ENCODE data around the gene GPSM1.

The GPSM1 gene

GRCh38 chr9:136338511-136338910 lies 11.2 kb downstream of the GPSM1 start:
- Histone ChIP-seq H3K27me3 (ENCODE audit: control insufficient read depth in 1 of 2, insufficient read depth in 2 of 2, low read length in 2 of 2) (no peaks in the 10 kb centered on the region), H3K36me3 (ENCODE audit: insufficient read depth, low read length) (no peaks in the 10 kb centered on the region)

GRCh38 chr9:136339173-136339957 lies 12.0 kb downstream of the GPSM1 start:
- H3K27ac ChIP-seq (ENCODE audit: low read depth, low read length) = no peak overlapping the region
- no peaks in the 10 kb centered on the region for H3K9me3 ChIP-seq (ENCODE audit: low read length)
- H3K9ac ChIP-seq (ENCODE audit: low read length) = no peak overlapping the region
- no peak overlapping the region for H3K4me3 ChIP-seq (ENCODE audit: low read depth in 1 of 2, low read length in 2 of 2)
- H3K36me3 ChIP-seq (ENCODE audit: insufficient read depth, low read length) = no peaks in the 10 kb centered on the region
- peaks cover 12% of the 10 kb centered on the region for H3K4me1 ChIP-seq (ENCODE audit: insufficient read depth, low read length)
- no peaks in the 10 kb centered on the region for H3K27me3 ChIP-seq (ENCODE audit: control insufficient read depth in 1 of 2, insufficient read depth in 2 of 2, low read length in 2 of 2)

More at GRCh38 chr9:136338511-136338910, 11.2 kb downstream of the GPSM1 start:
- no peaks in the 10 kb centered on the region for H3K9me3 ChIP-seq (ENCODE audit: low read length)
- H3K4me3 ChIP-seq (ENCODE audit: low read depth in 1 of 2, low read length in 2 of 2) = no peak overlapping the region
- no peak overlapping the region for H3K9ac ChIP-seq (ENCODE audit: low read length)
- no peak overlapping the region for H3K27ac ChIP-seq (ENCODE audit: low read depth, low read length)
- H3K4me1 ChIP-seq (ENCODE audit: insufficient read depth, low read length) = peaks cover 12% of the 10 kb centered on the region

- H3K27ac ChIP-seq (ENCODE audit: low read depth, low read length) = no peak overlapping the region
- no peak overlapping the region for H3K4me3 ChIP-seq (ENCODE audit: low read depth in 1 of 2, low read length in 2 of 2)
- no peaks in the 10 kb centered on the region for H3K27me3 ChIP-seq (ENCODE audit: control insufficient read depth in 1 of 2, insufficient read depth in 2 of 2, low read length in 2 of 2)
- H3K36me3 ChIP-seq (ENCODE audit: insufficient read depth, low read length) = no peaks in the 10 kb centered on the region
- H3K4me1 ChIP-seq (ENCODE audit: insufficient read depth, low read length) = peaks cover 12% of the 10 kb centered on the region
- no peaks in the 10 kb centered on the region for H3K9me3 ChIP-seq (ENCODE audit: low read length)
- H3K9ac ChIP-seq (ENCODE audit: low read length) = no peak overlapping the region
Observed at GRCh38 chr9:136339958-136340310, 12.6 kb downstream of the GPSM1 start.

GRCh38 chr9:136340356-136341041 lies 13.2 kb downstream of the GPSM1 start:
- Histone ChIP-seq H3K36me3 (ENCODE audit: insufficient read depth, low read length) (no peaks in the 10 kb centered on the region), H3K9ac (ENCODE audit: low read length) (no peak overlapping the region), H3K4me3 (ENCODE audit: low read depth in 1 of 2, low read length in 2 of 2) (no peak overlapping the region), H3K27ac (ENCODE audit: low read depth, low read length) (no peak overlapping the region), H3K9me3 (ENCODE audit: low read length) (no peaks in the 10 kb centered on the region), H3K4me1 (ENCODE audit: insufficient read depth, low read length) (peaks cover 12% of the 10 kb centered on the region), H3K27me3 (ENCODE audit: control insufficient read depth in 1 of 2, insufficient read depth in 2 of 2, low read length in 2 of 2) (no peaks in the 10 kb centered on the region)

GRCh38 chr9:136341042-136341655 lies 13.8 kb downstream of the GPSM1 start:
- Histone ChIP-seq H3K4me1 (ENCODE audit: insufficient read depth, low read length) (peaks cover 12% of the 10 kb centered on the region), H3K9ac (ENCODE audit: low read length) (no peak overlapping the region), H3K9me3 (ENCODE audit: low read length) (no peaks in the 10 kb centered on the region), H3K36me3 (ENCODE audit: insufficient read depth, low read length) (no peaks in the 10 kb centered on the region), H3K4me3 (ENCODE audit: low read depth in 1 of 2, low read length in 2 of 2) (no peak overlapping the region), H3K27me3 (ENCODE audit: control insufficient read depth in 1 of 2, insufficient read depth in 2 of 2, low read length in 2 of 2) (no peaks in the 10 kb centered on the region), H3K27ac (ENCODE audit: low read depth, low read length) (no peak overlapping the region)

- no peaks in the 10 kb centered on the region for H3K9me3 ChIP-seq (ENCODE audit: low read length)
- no peak overlapping the region for H3K27ac ChIP-seq (ENCODE audit: low read depth, low read length)
- H3K27me3 ChIP-seq (ENCODE audit: control insufficient read depth in 1 of 2, insufficient read depth in 2 of 2, low read length in 2 of 2) = no peaks in the 10 kb centered on the region
- H3K9ac ChIP-seq (ENCODE audit: low read length) = peak overlapping the region; percentile 15
- peaks cover 12% of the 10 kb centered on the region for H3K4me1 ChIP-seq (ENCODE audit: insufficient read depth, low read length)
- no peaks in the 10 kb centered on the region for H3K36me3 ChIP-seq (ENCODE audit: insufficient read depth, low read length)
- peak overlapping the region; percentile 45 to 63 for H3K4me3 ChIP-seq (ENCODE audit: low read depth in 1 of 2, low read length in 2 of 2)
Observed at GRCh38 chr9:136341769-136342168, 14.4 kb downstream of the GPSM1 start.

- Histone ChIP-seq H3K9me3 (ENCODE audit: low read length) (no peaks in the 10 kb centered on the region), H3K36me3 (ENCODE audit: insufficient read depth, low read length) (no peaks in the 10 kb centered on the region), H3K27ac (ENCODE audit: low read depth, low read length) (no peak overlapping the region), H3K27me3 (ENCODE audit: control insufficient read depth in 1 of 2, insufficient read depth in 2 of 2, low read length in 2 of 2) (no peaks in the 10 kb centered on the region), H3K4me1 (ENCODE audit: insufficient read depth, low read length) (peaks cover 12% of the 10 kb centered on the region), H3K9ac (ENCODE audit: low read length) (peak overlapping the region; percentile 15), H3K4me3 (ENCODE audit: low read depth in 1 of 2, low read length in 2 of 2) (peak overlapping the region; percentile 45 to 63)
Observed at GRCh38 chr9:136342181-136343120, 15.1 kb downstream of the GPSM1 start.

GRCh38 chr9:136343121-136343883 lies 16.0 kb downstream of the GPSM1 start:
- H3K36me3 ChIP-seq (ENCODE audit: insufficient read depth, low read length) = no peaks in the 10 kb centered on the region
- H3K4me1 ChIP-seq (ENCODE audit: insufficient read depth, low read length) = peaks cover 12% of the 10 kb centered on the region
- H3K9ac ChIP-seq (ENCODE audit: low read length) = no peak overlapping the region
- H3K27me3 ChIP-seq (ENCODE audit: control insufficient read depth in 1 of 2, insufficient read depth in 2 of 2, low read length in 2 of 2) = no peaks in the 10 kb centered on the region
- H3K27ac ChIP-seq (ENCODE audit: low read depth, low read length) = no peak overlapping the region
- H3K4me3 ChIP-seq (ENCODE audit: low read depth in 1 of 2, low read length in 2 of 2) = peak overlapping the region in 1 of 2 donors; percentile 45
- H3K9me3 ChIP-seq (ENCODE audit: low read length) = no peaks in the 10 kb centered on the region

GRCh38 chr9:136343884-136344269 lies 16.5 kb downstream of the GPSM1 start:
- Histone ChIP-seq H3K9ac (ENCODE audit: low read length) (no peak overlapping the region), H3K4me1 (ENCODE audit: insufficient read depth, low read length) (peaks cover 12% of the 10 kb centered on the region), H3K27ac (ENCODE audit: low read depth, low read length) (no peak overlapping the region), H3K27me3 (ENCODE audit: control insufficient read depth in 1 of 2, insufficient read depth in 2 of 2, low read length in 2 of 2) (no peaks in the 10 kb centered on the region), H3K36me3 (ENCODE audit: insufficient read depth, low read length) (no peaks in the 10 kb centered on the region), H3K4me3 (ENCODE audit: low read depth in 1 of 2, low read length in 2 of 2) (no peak overlapping the region), H3K9me3 (ENCODE audit: low read length) (no peaks in the 10 kb centered on the region)

- Histone ChIP-seq H3K9ac (ENCODE audit: low read length) (no peak overlapping the region), H3K36me3 (ENCODE audit: insufficient read depth, low read length) (no peaks in the 10 kb centered on the region), H3K9me3 (ENCODE audit: low read length) (no peaks in the 10 kb centered on the region), H3K4me3 (ENCODE audit: low read depth in 1 of 2, low read length in 2 of 2) (no peak overlapping the region), H3K27ac (ENCODE audit: low read depth, low read length) (no peak overlapping the region), H3K4me1 (ENCODE audit: insufficient read depth, low read length) (peaks cover 12% of the 10 kb centered on the region), H3K27me3 (ENCODE audit: control insufficient read depth in 1 of 2, insufficient read depth in 2 of 2, low read length in 2 of 2) (no peaks in the 10 kb centered on the region)
Observed at GRCh38 chr9:136344544-136345280, 17.4 kb downstream of the GPSM1 start.

Data from muscle layer of colon (tissue), 2 donors.